ENCODE results near the gene LSM12.
"Not testable (repeated sequence)": the region's sequence is repeated elsewhere in the genome, so short reads cannot be mapped to it uniquely, and the experiment has no call there.

LSM12 gene

DNA sequence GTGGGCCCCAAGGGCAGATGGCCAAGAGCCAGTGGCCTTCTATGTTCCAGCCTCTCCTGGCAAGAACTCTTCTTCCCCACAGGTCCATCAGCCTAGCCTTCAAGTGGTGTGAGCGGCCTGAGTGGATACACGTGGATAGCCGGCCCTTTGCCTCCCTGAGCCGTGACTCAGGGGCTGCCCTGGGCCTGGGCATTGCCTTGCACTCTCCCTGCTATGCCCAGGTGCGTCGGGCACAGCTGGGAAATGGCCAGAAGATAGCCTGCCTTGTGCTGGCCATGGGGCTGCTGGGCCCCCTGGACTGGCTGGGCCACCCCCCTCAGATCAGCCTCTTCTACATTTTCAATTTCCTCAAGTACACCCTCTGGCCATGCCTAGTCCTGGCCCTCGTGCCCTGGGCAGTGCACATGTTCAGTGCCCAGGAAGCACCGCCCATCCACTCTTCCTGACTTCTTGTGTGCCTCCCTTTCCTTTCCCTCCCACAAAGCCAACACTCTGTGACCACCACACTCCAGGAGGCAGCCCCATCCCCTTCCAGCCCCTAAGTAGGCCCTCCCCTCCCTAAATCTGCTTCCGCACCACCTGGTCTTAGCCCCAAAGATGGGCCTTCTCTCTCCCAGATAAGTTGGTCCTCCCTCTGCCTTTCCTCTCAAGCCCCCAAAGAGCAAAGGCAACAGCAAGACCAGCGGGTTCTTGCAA is 9.3 kb upstream of the LSM12 start:
- DNase-seq, result no peak

DNA sequence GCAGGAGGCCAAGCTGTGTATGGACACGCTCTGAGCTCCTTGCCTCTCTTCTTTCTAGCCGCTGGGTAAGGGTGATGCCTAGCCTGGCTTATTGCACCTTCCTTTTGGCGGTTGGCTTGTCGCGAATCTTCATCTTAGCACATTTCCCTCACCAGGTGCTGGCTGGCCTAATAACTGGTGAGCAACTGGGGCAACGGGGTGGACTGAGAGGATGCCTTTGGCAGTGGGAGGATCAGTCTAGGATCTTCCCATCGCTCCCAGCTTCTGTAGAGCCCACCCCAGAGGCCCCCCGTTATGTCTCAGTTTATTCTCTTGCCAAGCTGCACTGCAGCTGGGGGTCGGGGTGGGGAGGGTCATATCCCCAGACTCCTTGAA is 8.4 kb upstream of the LSM12 start:
- no peak for DNase-seq

DNA sequence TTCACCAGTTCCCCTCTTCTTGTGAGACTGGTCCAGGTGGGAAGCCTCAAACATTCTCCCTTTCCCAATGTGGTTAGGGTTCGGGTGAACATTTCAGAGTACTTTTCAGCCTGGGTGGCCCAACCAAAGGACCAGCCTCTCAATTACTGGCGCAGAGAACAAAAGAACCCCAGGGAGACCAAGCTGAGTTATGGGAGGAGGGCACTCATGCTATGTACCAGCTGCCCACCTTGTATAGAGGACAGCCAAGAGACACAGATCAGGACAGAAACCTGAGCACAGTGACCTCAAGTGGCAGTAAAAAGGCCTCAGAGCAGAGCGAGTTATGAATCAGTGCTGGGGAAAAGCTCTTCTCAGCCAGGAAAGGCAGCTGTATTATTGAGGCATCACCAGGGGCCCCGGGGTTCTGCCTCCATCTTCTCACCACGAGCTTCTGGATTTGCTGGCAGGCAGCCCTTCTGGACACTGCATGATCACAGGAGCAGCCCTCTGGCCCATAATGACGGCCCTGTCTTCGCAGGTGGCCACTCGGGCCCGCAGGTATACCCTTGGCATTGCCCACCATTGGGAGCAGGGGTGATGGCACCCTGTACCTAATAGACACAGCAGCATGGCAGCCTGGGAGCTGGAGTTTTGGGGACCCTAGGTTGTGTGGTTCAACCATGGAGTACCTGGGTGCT is 7.9 kb upstream of the LSM12 start:
- DNase-seq, result no peak

DNA sequence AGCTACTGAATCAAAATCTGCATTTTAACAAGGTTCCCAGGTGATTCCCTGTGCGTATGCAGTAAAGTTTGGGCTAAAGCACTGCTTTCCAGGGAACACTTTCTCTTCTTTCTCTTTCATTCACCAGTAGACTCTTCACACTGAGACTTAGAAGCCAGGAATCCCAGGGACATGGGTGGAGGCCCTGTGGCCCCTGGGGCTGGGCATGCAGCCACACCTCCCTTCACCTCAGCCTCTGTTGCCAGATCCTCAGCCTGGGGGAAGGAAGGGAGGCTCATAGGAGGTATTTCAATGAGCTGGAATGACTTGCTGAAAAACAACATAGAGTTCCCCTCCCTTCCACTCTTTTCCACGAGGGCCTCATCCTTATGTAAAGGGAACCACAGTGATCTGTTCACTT is 5.3 kb upstream of the LSM12 start:
- DNase-seq, result no peak

DNA sequence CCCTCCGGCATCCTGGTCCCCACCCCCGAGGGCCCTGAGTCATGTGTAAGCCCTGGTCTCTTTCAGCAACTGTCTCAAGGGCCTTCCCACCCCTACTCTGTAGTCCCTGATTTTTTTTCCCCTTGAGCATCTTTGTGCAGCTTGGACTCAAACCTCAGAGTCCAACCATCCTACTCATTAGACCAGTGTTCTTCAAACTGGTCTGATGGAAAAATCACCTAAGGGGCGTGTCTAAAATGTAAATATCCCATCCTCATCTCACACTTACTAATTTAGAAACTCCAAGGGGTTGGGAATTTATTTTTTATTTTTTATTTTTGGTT is 4.7 kb upstream of the LSM12 start:
- no peak for DNase-seq

DNA sequence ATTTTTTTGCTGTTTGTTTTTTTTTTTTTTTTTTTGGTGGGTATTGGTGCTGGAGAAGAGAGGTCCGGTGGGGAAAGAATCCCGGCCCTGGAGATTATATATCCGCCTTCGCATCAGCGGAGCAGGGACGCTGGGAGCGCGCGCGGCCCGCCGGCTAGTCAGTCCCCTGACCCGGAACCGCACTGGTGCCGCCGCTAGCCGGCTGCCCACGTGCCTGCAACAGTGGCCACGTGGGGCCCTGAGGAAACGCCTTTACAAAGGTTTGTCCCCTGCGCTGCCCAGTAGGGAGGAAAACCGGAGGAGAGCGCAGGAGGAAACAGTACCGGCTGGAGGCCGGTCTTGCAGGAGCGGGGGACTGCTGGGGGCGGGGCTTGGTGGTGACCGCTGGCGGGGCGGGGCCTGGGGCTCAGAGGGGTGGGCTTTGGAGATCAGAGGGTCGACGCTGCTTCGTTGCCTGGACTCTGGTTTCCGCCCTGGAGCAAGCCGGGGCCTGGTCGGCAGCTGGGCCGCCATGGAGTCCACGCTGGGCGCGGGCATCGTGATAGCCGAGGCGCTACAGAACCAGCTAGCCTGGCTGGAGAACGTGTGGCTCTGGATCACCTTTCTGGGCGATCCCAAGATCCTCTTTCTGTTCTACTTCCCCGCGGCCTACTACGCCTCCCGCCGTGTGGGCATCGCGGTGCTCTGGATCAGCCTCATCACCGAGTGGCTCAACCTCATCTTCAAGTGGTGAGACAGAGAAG is 4.2 kb upstream of the LSM12 start, which contains the start of gene G6PC3:
G6PC3 (plus strand) TSS at position 281 of the 743 bp plus-strand sequence; CDS start at position 512, 231 bp downstream.
- DNase-seq, result peak; percentile 91

DNA sequence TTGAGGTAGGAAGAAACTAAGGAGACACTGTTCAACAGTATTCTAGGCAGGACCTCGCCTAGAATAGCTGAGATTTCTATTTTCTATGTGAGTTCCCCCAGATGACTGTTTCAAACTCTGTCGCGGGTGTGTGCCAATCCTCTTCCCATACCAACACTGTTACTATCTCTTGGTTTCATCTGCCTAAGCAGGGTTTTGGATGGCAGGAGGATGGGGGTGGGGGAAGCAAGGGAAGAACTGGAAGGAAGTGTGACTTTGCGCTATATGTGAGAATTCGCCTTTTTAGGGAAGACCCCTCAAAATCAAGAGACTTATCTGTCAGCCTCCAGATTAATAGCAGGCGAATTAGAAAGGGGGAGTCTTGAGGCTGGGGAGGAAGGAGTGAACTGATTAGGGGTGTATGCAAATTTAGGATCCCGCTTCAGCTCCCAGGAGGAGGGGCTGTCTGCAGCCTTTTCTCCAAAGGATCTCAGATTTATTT is 3.5 kb upstream of the LSM12 start:
- no peak for DNase-seq

DNA sequence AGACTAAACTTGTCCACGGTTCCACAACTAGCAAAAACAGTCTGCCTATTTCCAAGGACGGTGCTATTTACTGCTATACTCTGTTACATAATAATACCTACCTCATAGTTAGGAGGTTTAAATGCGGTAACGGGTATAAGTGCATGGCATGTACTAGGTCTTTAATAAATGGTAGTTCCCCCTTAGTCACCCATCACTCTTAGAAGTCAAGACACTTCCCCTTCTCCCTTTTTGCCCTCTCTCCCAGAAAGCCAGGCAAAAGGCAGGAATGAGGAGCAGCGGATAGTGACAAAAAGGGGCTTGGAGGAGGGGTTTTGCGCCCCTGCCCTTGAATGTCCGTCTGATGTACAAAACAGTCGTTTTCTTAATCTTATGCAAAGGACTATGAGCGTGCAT is 1.1 kb upstream of the LSM12 start:
- no peak for DNase-seq

DNA sequence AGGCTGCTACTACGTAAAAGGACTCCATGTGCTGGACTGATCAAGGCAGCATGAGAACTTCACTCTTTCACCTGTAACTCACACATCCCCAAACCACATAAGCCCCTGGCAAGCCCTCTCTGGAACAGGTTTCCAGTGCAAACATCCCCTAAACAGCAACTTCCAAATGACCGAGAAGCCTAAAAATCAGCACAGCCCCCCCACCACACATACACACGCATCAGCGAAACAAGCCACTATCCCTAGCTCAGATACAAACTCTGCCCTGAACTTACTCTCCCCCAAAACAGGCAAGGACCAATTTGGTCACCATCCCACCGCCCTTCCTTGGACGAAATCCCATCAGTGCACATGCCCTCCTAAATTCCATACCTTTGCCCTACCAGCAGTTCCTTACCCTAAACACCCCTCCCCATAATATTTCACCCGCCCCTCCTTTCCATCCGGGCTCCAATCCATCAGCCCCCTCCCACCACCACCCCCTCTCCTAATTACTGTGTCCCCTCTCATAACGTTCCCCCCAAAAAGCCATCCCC is 735 bp downstream of the LSM12 start:
- no peak for DNase-seq

DNA sequence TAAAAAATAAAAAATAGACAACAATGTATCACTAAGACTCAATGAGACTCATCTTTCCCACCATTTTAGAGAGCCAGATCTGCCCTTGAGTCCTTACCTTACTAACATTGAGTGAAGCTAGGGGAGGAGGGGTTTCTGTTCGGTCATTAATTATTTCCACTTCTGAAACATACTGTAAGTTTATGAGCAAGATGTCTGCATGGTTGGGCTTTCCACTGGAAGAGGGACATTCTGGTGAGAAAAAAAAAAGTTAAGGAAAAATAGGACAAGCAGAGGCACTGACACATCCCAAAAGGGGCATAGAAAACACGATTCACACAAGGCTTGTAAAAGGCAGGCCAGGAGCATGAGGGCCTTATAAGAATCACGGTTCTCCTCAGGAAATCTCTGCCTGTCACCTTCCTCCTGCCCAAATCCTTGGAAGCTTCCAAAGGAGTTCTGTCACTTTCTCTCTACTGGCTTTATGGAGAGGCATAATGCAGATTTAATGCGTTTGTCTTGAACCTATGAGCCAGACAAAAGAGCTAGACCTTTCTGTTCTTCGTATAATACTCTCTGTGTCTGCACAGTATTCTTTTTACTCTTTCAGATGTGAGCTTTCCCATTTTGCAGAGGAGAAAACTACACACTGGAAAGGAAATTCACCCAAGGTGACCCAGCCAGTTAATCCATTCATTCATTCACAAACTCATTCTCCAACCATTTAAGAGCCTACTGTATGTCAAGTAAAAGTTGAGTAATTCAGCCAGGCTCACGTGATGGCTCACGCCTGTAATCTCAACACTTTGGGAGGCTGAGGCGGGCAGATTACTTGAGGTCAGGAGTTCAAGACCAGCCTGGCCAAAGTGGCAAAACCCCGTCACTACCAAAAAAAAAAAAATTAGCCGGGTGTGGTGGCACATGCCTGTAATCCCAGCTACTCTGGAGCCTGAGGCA is 2.5 kb downstream of the LSM12 start:
- no peak for DNase-seq

DNA sequence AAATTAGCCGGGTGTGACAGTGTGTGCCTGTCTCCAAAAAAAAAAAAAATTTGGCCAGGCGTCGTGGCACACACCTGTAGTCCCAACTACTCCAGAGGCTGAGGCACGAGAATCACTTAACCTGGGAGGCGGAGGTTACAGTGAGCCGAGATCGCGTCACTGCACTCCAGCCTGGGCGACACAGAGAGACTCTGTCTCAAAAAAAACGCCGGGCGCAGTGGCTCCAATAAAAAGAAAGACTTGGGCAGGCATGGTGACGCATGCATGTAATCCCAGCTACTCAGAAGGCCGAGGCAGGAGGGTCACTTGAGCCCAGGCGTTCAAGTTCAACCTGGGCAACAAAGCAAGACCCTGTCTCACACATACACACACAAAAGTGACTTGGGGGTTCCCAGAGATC is 3.6 kb downstream of the LSM12 start:
- DNase-seq, result no peak

DNA sequence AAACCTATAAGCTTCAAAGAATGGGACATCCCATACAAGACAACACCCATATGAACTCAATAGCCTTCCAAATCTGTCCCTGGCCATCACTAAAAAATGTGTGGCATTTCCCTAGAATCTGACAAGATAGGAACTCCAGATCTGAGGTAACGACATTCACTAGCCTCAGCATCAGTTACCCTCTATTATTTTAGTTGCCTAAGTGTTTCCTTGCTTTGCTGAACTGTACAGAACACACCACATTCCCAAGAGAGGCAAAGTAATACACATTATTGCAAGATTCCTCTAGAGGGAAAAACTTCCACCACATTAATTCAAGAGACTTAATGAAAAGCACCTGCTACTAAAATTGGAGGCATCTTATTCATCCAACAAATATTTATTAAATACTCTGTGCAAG is 5.0 kb downstream of the LSM12 start:
- no peak for DNase-seq

DNA sequence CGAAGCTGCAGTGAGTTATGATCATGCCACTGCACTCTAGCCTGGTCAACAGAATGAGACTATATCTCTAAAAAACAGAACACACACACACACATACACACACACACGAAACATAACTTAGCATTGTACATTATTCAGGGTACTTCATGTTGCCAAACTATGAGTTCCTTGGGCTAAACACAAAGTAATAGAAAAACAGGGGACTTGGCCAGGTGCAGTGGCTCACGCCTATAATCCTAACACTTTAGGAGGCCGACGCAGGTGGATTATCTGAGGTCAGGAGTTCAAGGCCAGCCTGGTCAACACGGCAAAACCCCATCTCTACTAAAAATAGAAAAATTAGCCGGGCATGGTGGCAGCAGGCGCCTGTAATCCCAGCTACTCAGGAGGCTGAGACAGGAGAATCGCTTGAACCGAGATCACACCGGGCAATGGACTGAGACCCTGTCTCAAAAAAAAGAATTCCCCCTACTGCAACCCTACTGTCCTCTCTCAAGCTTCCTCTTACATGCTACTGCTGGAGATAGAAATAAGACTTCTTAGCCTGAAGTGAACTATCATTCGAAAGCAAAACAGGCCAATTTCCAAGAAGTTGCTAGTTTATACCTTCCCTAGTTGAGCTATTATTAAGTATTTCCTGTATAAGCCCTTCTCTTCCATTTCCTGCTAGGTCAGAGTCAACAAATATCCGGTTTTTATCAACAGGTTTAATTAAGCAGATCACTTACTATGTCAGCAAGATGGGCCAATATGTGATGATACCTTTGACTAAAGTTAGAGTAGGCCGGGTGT is 7.2 kb downstream of the LSM12 start:
- DNase-seq, result no peak

DNA sequence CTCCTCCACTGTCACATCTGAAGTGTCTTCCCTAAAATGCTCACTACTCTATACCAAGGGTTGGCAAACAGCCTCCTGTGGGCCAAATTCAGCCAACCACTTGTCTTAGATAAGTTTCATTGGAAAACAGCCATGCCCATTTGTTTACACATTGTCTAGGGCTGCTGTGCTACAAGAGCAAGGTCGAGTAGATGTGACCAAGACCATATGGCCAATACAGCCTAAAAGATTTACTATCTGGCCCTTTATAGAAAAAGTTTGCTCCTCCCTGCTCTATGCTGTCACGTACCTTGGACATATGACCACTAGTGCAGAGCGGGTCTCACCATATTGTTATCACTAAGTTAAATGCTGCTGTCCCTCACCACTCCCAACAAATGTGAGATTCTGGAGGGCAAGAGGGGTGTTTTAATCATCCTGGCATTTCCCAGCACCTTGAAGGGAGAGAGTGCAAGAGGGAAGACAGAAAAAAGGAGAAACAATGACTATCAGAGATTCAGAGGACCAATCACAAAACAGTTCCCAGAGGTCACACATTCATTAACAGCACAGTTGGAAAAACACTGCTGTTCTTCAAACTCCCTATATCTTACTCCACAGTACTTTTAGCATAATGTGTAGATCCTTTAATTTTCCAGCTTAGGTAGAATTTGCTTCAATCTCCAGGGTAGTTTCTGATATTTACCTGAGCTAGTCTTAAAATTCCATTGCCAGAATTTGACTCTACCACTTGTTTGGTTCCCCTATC is 13.2 kb downstream of the LSM12 start:
- DNase-seq, result no peak

DNA sequence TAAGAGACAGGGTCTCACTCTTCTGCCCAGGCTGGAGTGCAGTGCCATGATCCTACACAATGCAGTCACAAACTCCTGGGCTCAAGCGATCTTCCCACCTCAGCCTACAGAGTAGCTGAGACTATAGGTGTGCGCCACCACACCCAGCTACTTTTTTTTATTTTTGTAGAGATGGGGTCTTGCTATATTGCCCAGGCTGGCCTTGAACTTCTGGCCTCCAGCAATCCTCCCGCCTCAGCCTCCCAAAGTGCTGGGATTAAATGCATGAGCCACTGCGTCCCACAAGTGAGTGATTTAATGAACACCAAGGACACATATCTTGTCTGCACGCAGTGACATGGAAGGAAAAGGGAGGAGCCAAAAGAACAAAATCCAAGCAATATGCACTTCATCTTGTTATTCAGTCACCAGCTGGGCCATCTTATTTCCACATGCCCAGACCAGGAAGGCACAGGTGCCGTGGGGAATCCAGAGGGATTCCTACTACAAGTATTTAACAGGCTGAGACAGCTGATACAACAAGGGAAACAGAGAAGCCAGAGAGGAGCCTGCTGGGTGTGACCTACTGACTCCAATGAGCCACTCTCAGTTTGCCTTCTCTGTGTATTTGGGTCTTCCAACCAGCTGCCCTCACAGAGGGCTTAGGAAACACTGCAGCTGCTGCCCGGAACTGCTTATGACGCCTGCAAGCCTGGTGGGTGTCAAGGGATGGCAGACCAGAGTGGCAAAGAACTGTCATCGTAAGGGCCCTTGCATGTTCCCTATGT is 17.0 kb downstream of the LSM12 start:
- DNase-seq, result no peak

DNA sequence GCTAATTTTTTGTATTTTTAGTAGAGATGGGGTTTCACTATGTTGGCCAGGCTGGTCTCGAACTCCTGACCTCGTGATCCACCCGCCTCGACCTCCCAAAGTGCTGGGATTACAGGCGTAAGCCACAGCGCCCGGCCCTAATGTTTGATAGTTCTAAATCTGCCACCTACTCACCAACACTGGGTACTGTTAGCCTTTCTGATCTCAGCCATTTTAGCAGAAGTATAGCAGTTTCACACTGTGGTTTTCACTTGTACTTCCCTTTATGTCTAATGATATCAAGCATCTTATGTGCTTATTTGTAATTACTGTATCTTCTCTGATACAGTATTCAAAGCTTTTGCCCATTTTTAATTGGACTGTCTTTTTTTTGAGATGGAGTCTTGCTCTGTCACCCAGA is 19.6 kb downstream of the LSM12 start:
- DNase-seq, result not testable (repeated sequence)

DNA sequence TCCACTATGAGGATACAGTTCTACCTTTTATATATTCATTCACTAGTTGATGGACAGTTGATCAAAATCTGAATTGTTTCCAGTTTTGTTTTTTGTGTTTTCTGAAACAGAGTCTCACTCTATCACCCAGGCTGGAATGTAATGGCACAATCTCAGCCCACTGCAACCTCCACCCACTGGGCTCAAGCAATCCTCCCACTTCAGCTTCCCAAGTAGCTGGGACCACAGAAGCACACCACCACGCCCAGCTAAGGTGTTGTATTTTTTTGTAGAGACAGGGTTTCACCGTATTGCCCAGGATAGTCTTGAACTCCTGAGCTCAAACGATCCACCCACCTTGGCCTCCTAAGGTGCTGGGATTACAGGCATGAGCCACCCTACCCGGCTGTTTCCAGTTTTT is 21.0 kb downstream of the LSM12 start:
- no peak for DNase-seq

DNA sequence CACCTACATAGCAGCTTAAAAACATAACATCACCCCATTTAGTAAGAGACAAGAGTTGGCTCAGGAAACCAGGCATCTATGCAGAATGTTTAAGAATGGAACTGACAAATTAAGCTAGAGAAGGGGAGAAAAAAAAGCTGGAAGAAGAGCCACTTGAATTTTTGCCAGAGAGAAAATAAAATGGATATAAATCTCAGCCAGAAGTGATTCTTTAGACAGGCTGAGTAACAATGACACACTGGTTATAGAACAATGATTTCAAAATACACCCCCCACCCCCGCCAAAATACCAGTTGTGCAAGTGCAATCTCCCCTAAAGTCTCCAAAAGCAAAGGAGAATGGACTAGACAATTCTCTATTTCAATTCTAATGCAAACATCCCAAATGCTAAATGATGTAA is 22.4 kb downstream of the LSM12 start:
- no peak for DNase-seq

DNA sequence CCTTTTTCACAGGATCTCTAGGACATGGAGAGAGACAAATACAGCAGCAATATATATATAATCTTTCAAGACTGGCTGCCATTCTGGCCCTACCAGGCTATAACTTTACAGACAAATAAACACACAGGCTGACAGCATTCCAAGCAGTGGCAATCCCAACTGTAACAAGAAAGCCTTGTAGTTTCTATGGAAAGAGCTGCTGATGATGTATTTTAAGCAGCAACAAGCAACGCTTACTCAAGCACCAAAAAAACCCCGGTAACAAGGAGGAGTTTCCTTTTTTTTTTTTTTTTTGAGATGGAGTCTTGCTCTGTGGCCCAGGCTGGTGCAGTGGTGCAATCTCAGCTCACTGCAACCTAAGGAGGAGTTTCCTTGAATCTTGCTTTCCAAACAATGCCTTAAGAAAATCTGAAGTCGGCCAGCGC is 23.2 kb downstream of the LSM12 start:
- no peak for DNase-seq

All from stimulated activated CD4-positive, alpha-beta T cell treated with anti-CD3 and anti-CD28 coated beads, Interleukin-1b, Interleukin-23, amount 100 ng/mL, for 48 hours (primary cell).